Activated CD4-positive, alpha-beta T cell treated with anti-CD3 and anti-CD28 coated beads, Interleukin-2, amount 10 ng/mL, durations not matched to agents 7 days and 5 days (primary cell): ENCODE data around the gene CELSR1. TPM values are rescaled to one million over a fixed set of nuclear protein-coding genes. Genes with fewer than 3 reads are reported as not detected.
"Not testable (repeated sequence)": the region's sequence is repeated elsewhere in the genome, so short reads cannot be mapped to it uniquely, and the experiment has no call there.

Experiments used
- CTCF ChIA-PET: fragments of 350-600 bp; sonication (Branson Sonifier 250); formaldehyde crosslinking; loops from one replicate; lab custom pipeline; 2021; ENCODE audit warnings: antibody characterized with exemption; lab: Charles Lee
- POLR2A ChIA-PET: fragments of 350-600 bp; sonication (Branson Sonifier 250); formaldehyde crosslinking; loops from one replicate; lab custom pipeline; 2021; ENCODE audit warnings: antibody characterized with exemption; lab: Charles Lee
- DNase-seq: peaks from one replicate; pipeline ENCODE4 v3.0.0-alpha.2; 2020
- H3K27ac Mint-ChIP-seq: one replicate; pipeline ENCODE4 v1.8.0; 2021; ENCODE audit warnings: mild to moderate bottlenecking, moderate library complexity, mixed read lengths
- H3K27me3 Mint-ChIP-seq: one replicate; pipeline ENCODE4 v1.8.0; 2021; ENCODE audit warnings: mixed read lengths
- H3K36me3 Mint-ChIP-seq: one replicate; pipeline ENCODE4 v1.8.0; 2021; ENCODE audit warnings: low read depth, mixed read lengths
- H3K4me1 Mint-ChIP-seq: one replicate; pipeline ENCODE4 v1.8.0; 2021; ENCODE audit warnings: mixed read lengths
- H3K4me3 Mint-ChIP-seq: one replicate; pipeline ENCODE4 v1.8.0; 2021; ENCODE audit warnings: mild to moderate bottlenecking, moderate library complexity, mixed read lengths
- H3K9me3 Mint-ChIP-seq: one replicate; pipeline ENCODE4 v1.8.0; 2021; ENCODE audit warnings: mixed read lengths
- total RNA-seq, 2 experiments: library from RNA; stranded (reverse); gene quantifications; one replicate each; pipeline ENCODE4 v1.2.3, GENCODE V29; 2021

Gene CELSR1
- total RNA-seq, 2 experiments from 2014 or later: 0.20 to 0.23 TPM

- DNase-seq: no peak
- Mint-ChIP-seq H3K4me3 (no peak overlapping the region), H3K36me3 (no peaks in the 10 kb centered on the region), H3K27ac (no peak overlapping the region), H3K27me3 (no peaks in the 10 kb centered on the region), H3K4me1 (no peaks in the 10 kb centered on the region), H3K9me3 (no peaks in the 10 kb centered on the region)
- ChIA-PET CTCF (no interaction called here), POLR2A (no interaction called here)
These were observed 20.8 kb downstream of the CELSR1 start for GRCh38 chr22:46516638-46517037.

- H3K27ac Mint-ChIP-seq, H3K9me3 Mint-ChIP-seq, H3K27me3 Mint-ChIP-seq, H3K36me3 Mint-ChIP-seq, CTCF ChIA-PET, POLR2A ChIA-PET, DNase-seq, H3K4me3 Mint-ChIP-seq, H3K4me1 Mint-ChIP-seq: not testable (repeated sequence)
These were observed 21.3 kb downstream of the CELSR1 start for GRCh38 chr22:46516112-46516487.

DNA sequence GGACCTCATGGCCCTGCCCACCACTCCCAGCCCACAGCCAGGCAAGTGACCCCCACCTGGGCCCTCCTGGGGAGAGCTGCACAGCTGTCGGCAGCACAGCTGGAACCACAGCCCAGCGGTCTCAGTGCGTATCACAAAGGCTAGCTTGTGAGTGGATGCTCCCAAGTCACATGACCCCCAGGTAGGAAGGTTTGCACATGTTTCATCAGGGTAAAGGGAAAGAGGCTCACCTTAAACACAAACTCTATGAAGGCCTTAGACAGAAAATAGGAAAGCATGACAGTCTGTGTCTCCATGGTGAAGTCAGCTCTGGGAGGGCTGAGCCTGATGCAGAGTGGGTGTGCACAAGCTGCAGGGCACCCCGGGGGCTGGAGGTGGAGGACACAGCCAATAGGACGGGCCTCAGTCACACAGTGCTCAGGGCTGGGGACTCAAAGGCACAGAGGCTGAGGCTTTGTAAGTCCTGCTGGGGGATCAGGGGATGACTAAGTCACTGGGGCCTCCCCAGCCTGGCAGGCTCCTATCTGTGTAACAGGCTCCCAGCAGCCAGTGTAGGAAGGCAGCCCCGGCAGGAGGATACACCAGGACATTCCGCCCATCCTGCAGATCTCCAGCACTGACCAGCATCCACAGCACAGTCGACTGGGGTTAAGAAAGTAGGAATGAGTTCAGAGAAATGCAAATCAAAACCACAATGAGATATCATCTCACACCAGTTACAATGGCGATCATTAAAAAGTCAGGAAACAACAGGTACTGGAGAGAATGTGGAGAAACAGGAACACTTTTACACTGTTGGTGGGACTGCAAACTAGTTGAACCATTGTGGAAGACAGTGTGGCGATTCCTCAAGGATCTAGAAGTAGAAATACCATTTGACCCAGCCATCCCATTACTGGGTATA, 22.0 kb downstream of the CELSR1 start:
- no peak for DNase-seq
- no peaks in the 10 kb centered on the region for H3K36me3 Mint-ChIP-seq
- peaks cover 7% of the 10 kb centered on the region for H3K27me3 Mint-ChIP-seq
- H3K27ac Mint-ChIP-seq: no peak overlapping the region
- H3K4me1 Mint-ChIP-seq: no peaks in the 10 kb centered on the region
- ChIA-PET CTCF (no interaction called here), POLR2A (no interaction called here)
- no peaks in the 10 kb centered on the region for H3K9me3 Mint-ChIP-seq
- H3K4me3 Mint-ChIP-seq: no peak overlapping the region

DNA sequence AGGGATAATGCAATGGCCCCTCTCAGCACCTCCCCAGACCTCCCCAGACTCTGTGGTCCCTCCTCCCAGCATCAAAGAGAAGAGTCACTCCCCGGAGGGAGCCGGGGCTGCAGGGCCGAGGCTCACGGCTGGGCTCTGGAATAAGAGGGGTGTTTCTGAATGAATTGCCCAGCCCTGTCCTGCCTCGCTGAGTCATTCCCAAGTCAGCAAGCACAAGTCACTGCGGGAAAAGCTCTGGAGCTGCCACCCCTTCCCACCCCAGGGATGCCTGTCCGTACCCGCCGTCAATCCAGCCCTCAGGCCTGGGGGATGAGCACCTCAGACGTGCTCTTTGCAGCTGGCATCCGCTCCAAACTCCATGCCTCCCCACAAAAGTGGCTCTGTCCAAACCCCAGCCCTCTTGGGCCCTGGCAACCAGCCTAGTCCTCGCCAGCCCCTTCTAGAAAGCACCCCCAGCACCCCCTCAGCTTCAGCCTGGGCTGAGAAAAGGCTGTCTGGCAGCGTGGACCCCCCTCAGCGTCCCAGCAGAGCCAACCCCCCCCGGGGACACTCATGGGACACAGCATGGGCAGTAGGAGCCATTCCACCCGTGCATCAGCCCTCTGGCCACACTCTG, 22.7 kb downstream of the CELSR1 start:
- no peaks in the 10 kb centered on the region for H3K36me3 Mint-ChIP-seq
- no peak for DNase-seq
- H3K27ac Mint-ChIP-seq: no peak overlapping the region
- CTCF ChIA-PET: no interaction called here
- no peaks in the 10 kb centered on the region for H3K4me1 Mint-ChIP-seq
- peaks cover 7% of the 10 kb centered on the region for H3K27me3 Mint-ChIP-seq
- POLR2A ChIA-PET: no interaction called here
- no peaks in the 10 kb centered on the region for H3K9me3 Mint-ChIP-seq
- H3K4me3 Mint-ChIP-seq: no peak overlapping the region

- H3K4me3 Mint-ChIP-seq: no peak overlapping the region
- no peak for DNase-seq
- H3K4me1 Mint-ChIP-seq: no peaks in the 10 kb centered on the region
- ChIA-PET POLR2A (no interaction called here), CTCF (interaction anchor here (0.6 kb wide), 1 partner anchor 18 kb away, joined by 3 read pairs; no protein-coding TSS in a partner anchor)
- peaks cover 7% of the 10 kb centered on the region for H3K27me3 Mint-ChIP-seq
- H3K9me3 Mint-ChIP-seq: no peaks in the 10 kb centered on the region
- H3K27ac Mint-ChIP-seq: no peak overlapping the region
- H3K36me3 Mint-ChIP-seq: no peaks in the 10 kb centered on the region
These were observed 23.4 kb downstream of the CELSR1 start for GRCh38 chr22:46513908-46514550.

DNA sequence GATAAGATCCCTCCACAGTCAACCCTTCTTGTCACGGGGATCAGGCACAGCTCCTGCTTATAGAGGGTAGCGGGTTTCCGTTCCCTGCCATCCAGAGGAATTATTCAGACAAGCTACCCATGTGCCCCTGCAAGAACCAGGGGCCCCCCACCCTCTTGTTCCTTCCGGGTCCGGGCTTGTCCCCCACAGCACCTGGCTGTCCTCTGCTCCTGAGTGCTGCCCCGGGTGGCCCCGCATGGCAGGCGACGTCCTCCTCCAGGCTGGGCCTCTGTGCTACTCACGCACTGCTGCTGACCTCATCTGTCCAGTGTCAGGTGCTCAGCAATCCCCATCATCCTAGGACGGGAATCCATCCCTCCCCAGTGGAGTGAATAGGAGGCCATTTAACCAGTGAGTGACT, 24.7 kb downstream of the CELSR1 start:
- Mint-ChIP-seq H3K27me3 (peaks cover 7% of the 10 kb centered on the region), H3K9me3 (no peaks in the 10 kb centered on the region), H3K4me1 (no peaks in the 10 kb centered on the region), H3K27ac (no peak overlapping the region), H3K36me3 (no peaks in the 10 kb centered on the region), H3K4me3 (no peak overlapping the region)
- no peak for DNase-seq
- CTCF ChIA-PET: no interaction called here
- POLR2A ChIA-PET: no interaction called here

DNA sequence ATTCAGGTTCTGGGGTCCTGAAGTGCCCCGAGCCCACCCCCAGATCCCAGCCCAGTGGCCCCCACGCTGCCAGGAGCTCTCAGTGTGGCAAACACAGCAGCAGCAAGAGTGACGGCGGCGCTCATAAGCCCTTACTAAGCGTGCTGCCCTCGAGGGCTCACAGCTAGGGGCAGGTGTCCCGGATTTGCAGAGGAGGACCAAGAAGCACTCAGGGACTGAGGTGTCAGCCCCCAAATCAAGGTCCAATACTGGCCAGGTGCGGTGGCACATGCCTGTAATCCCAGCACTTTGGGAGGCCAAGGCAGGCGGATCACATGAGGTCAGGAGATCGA, 25.4 kb downstream of the CELSR1 start:
- Mint-ChIP-seq H3K4me3 (no peak overlapping the region), H3K27me3 (peaks cover 7% of the 10 kb centered on the region), H3K27ac (no peak overlapping the region), H3K9me3 (no peaks in the 10 kb centered on the region), H3K36me3 (no peaks in the 10 kb centered on the region), H3K4me1 (no peaks in the 10 kb centered on the region)
- ChIA-PET CTCF (no interaction called here), POLR2A (no interaction called here)
- no peak for DNase-seq

DNA sequence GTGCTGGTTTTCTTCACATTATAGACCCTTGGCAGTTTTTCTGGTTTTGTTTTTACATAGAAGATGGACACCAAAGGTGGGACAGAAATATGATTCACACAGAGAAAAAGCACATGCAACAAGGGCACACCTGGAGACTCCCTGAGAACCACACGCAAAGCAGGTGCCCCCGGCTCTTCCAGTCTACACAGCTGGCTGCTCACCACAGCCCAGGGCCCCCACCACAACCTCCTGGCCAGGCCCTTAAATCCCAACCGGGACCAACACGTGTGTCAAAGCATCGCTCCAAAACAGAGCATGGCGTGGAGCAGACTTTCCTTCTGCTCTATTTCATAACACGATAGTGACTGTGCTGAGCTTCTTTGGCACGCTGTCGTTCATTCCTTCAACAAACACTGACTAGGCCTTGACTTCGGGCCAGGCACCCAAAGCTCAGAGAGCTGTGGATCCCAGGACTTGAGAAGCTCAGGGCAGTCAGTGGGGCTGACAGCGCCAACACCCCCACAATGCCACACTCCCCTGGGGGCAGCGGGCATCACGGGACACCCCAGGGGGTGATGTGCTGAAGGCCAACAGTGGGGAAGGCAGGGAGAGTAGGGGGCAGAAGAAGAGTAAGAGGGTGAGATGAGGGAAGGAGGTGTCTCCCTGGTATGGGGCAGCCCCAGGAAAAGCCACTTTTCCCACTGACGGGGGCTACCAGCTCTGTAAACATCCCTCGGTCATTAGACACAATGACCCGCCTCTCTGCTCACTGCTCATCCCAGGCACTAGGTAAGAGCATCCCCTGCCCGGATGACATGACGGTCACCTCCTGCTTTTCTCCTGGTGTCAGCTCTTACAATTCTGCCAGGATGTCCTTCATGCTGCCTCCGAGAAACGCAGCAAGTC, 26.0 kb downstream of the CELSR1 start:
- Mint-ChIP-seq H3K4me1 (no peaks in the 10 kb centered on the region), H3K36me3 (no peaks in the 10 kb centered on the region), H3K27ac (no peak overlapping the region), H3K4me3 (no peak overlapping the region), H3K9me3 (no peaks in the 10 kb centered on the region), H3K27me3 (peaks cover 7% of the 10 kb centered on the region)
- ChIA-PET CTCF (no interaction called here), POLR2A (no interaction called here)
- no peak for DNase-seq

GRCh38 chr22:46509416-46510089, 27.9 kb downstream of the CELSR1 start:
- Mint-ChIP-seq H3K4me1 (no peaks in the 10 kb centered on the region), H3K27me3 (peaks cover 9% of the 10 kb centered on the region), H3K27ac (no peak overlapping the region), H3K36me3 (no peaks in the 10 kb centered on the region), H3K9me3 (no peaks in the 10 kb centered on the region), H3K4me3 (no peak overlapping the region)
- CTCF ChIA-PET: no interaction called here
- POLR2A ChIA-PET: no interaction called here
- DNase-seq: no peak

- H3K27me3 Mint-ChIP-seq: peaks cover 9% of the 10 kb centered on the region
- no peak overlapping the region for H3K4me3 Mint-ChIP-seq
- no peaks in the 10 kb centered on the region for H3K9me3 Mint-ChIP-seq
- H3K36me3 Mint-ChIP-seq: no peaks in the 10 kb centered on the region
- POLR2A ChIA-PET: no interaction called here
- DNase-seq: no peak
- H3K27ac Mint-ChIP-seq: no peak overlapping the region
- no peaks in the 10 kb centered on the region for H3K4me1 Mint-ChIP-seq
- CTCF ChIA-PET: no interaction called here
These were observed 28.9 kb downstream of the CELSR1 start for GRCh38 chr22:46508491-46508999.

DNA sequence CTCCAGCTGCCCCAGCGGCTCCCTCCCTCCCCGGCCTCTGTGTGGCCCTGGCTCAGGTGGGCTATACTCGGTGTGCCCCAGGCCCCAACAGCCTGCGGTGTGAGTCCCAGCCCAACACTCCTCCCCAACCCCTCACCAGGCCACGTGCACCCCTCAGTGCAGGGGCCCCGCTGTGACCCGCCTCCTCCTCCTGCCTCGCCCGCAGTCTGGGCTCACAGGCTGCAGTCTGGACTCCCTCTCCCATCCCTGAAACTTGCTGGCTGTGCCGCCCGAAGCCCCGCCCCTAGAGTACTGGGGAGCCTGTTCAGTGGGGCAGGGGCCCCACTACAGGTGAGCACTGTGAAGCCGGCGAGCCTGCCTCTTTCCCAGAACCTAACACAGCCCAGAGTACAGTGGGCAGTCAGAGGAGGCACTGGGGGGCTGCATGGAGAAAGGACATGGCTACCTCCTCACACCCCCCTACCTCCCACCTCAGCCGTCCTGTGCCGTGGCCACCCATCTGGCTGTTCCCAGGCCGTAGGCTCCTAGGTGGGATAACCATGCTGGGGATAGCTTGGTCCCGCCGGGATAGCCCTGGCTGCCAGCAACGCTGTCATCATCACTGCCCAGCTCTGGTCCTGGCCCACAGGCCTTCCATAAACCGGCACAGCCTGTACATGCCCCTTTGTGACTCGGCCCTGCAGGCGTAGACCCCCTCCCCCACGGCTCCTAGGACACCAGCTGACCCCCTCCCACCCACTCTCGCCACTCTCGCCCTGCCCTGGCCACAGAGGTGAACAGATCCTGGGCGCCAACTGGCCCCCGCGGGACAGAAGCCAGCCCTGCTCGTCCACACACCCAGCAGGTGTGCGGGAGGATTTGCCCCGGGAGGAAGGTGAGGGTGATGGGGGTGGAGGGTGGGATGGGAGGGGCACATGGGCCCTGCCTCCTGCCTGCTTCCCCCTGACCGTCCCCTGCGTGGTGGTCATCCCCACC, 29.7 kb downstream of the CELSR1 start:
- H3K27me3 Mint-ChIP-seq: peaks cover 9% of the 10 kb centered on the region
- no peaks in the 10 kb centered on the region for H3K36me3 Mint-ChIP-seq
- H3K4me1 Mint-ChIP-seq: no peaks in the 10 kb centered on the region
- ChIA-PET POLR2A (no interaction called here), CTCF (no interaction called here)
- no peak for DNase-seq
- H3K27ac Mint-ChIP-seq: no peak overlapping the region
- no peaks in the 10 kb centered on the region for H3K9me3 Mint-ChIP-seq
- H3K4me3 Mint-ChIP-seq: no peak overlapping the region
